Measurements from ENCODE around the gene FZD10. TPM values are rescaled to one million over a fixed set of nuclear protein-coding genes. Genes with fewer than 3 reads are reported as not detected.

Gene FZD10
- total RNA-seq, 2 donors from 2014 or later = under 0.01 to 0.52 TPM

GRCh38 chr12:130195776-130196175 is 33.5 kb downstream of the FZD10 start:
- TF ChIP-seq CTCF (IDR thresholded peaks at IDR 0.05) (no peak), POLR2A (IDR thresholded peaks at IDR 0.05) (no peak)
- H3K4me1 ChIP-seq = no peaks in the 10 kb centered on the region
- H3K27ac ChIP-seq = no peak overlapping the region
- no peak for ATAC-seq
- intact Hi-C loops (cut with DNase I) = no loop called here
- DNase-seq = no peak
- peaks cover 0 to 3% of the 10 kb centered on the region in 2 donors for H3K27me3 ChIP-seq
- WGBS, 2 donors = 43% methylated on average over 12 of the region's 12 CpGs
- H3K36me3 ChIP-seq (replicated peaks in 1 of 2; ENCODE audit: insufficient read depth in 1 of 2, low read depth in 2 of 2) = no peaks in the 10 kb centered on the region
- H3K4me3 ChIP-seq = no peak overlapping the region
- H3K9me3 ChIP-seq = no peaks in the 10 kb centered on the region

- H3K4me3 ChIP-seq = no peak overlapping the region
Observed at GRCh38 chr12:130196827-130197226, 34.6 kb downstream of the FZD10 start.

GRCh38 chr12:130198026-130198662 is 35.9 kb downstream of the FZD10 start:
- Histone ChIP-seq H3K27me3 (no peaks in the 10 kb centered on the region), H3K9me3 (no peaks in the 10 kb centered on the region), H3K36me3 (replicated peaks in 1 of 2; ENCODE audit: insufficient read depth in 1 of 2, low read depth in 2 of 2) (no peaks in the 10 kb centered on the region), H3K27ac (no peak overlapping the region), H3K4me3 (no peak overlapping the region), H3K4me1 (no peaks in the 10 kb centered on the region)
- intact Hi-C loops (cut with DNase I) = no loop called here
- WGBS, 2 donors = 68 to 81% methylated on average over 9 to 18 of the region's 18 CpGs
- TF ChIP-seq CTCF (IDR thresholded peaks at IDR 0.05) (no peak), POLR2A (IDR thresholded peaks at IDR 0.05) (no peak)
- DNase-seq (no peak), ATAC-seq (no peak)

More at GRCh38 chr12:130196827-130197226, 34.6 kb downstream of the FZD10 start:
- intact Hi-C loops (cut with DNase I) = no loop called here
- Histone ChIP-seq H3K36me3 (replicated peaks in 1 of 2; ENCODE audit: insufficient read depth in 1 of 2, low read depth in 2 of 2) (no peaks in the 10 kb centered on the region), H3K9me3 (no peaks in the 10 kb centered on the region), H3K27me3 (no peaks in the 10 kb centered on the region), H3K27ac (no peak overlapping the region), H3K4me1 (no peaks in the 10 kb centered on the region)
- 42 to 55% methylated on average over 13 of the region's 13 CpGs for WGBS, 2 donors
- TF ChIP-seq POLR2A (IDR thresholded peaks at IDR 0.05) = no peak
- TF ChIP-seq CTCF (IDR thresholded peaks at IDR 0.05) = no peak
- ATAC-seq (no peak), DNase-seq (no peak)

DNA sequence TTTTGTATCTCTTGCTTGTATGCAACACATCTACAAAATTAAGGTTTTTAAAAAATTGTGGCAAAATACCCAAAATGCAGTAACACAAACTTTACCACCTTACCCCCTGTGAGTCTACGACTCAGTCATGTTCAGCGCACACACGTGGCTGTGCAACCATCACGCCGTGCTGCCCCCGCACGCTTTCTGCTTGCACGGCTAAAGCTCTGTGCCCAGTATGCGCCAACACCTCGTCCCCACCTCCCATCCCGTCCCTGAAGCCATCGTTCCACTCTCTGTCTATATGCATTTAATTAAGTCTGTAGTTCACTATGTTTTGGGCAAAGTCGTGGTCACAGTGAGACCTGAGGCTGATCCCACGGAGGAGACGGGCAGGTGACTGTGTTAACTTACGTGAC is 36.4 kb downstream of the FZD10 start:
- Histone ChIP-seq H3K27ac (no peak overlapping the region), H3K27me3 (no peaks in the 10 kb centered on the region), H3K4me1 (no peaks in the 10 kb centered on the region), H3K9me3 (no peaks in the 10 kb centered on the region), H3K36me3 (replicated peaks in 1 of 2; ENCODE audit: insufficient read depth in 1 of 2, low read depth in 2 of 2) (no peaks in the 10 kb centered on the region), H3K4me3 (no peak overlapping the region)
- WGBS, 2 donors = 67 to 73% methylated on average over 16 of the region's 16 CpGs
- intact Hi-C loops (cut with DNase I) = no loop called here
- DNase-seq (no peak), ATAC-seq (no peak)
- TF ChIP-seq CTCF (IDR thresholded peaks at IDR 0.05) = no peak
- no peak for TF ChIP-seq POLR2A (IDR thresholded peaks at IDR 0.05)

Data from body of pancreas (tissue), 4 donors.